Liver (tissue), 9 donors: ENCODE measurements around the gene NPEPL1. TPM values are rescaled to one million over a fixed set of nuclear protein-coding genes. Genes with fewer than 3 reads are reported as not detected.

ENCODE experiments used
- DNase-seq: peaks from one replicate; pipeline ENCODE4 v3.0.0-alpha.2; 2017; ENCODE audit warnings: low spot score
- H3K27ac ChIP-seq, 2 donors: one replicate each; pipeline ENCODE4 v1.7.0; 2013; ENCODE audit warnings: inconsistent platforms in 2 of 2, low read length in 2 of 2, control low read depth in 1 of 2, low read depth in 1 of 2, mild to moderate bottlenecking in 1 of 2
- H3K27me3 ChIP-seq, 4 donors: one replicate each; pipeline versions ENCODE4 v1.6.1 to v1.7.0; 2013; ENCODE audit warnings: low read length in 3 of 4, inconsistent platforms in 1 of 4, mild to moderate bottlenecking in 1 of 4, moderate library complexity in 1 of 4; ENCODE audit not compliant: control insufficient read depth in 4 of 4, insufficient read depth in 4 of 4
- H3K36me3 ChIP-seq, 4 donors: one replicate each; pipeline versions ENCODE4 v1.6.1 to v1.7.0; 2013; ENCODE audit warnings: low read length in 3 of 4, mild to moderate bottlenecking in 3 of 4, low read depth in 1 of 4, moderate library complexity in 1 of 4; ENCODE audit not compliant: control insufficient read depth in 4 of 4, insufficient read depth in 3 of 4
- H3K4me1 ChIP-seq, 4 donors: one replicate each; pipeline versions ENCODE4 v1.6.1 to v1.7.0; 2013; ENCODE audit warnings: low read length in 3 of 4, mild to moderate bottlenecking in 3 of 4, moderate library complexity in 1 of 4; ENCODE audit not compliant: control insufficient read depth in 4 of 4, insufficient read depth in 4 of 4
- H3K4me3 ChIP-seq, 3 donors: one replicate each; pipeline versions ENCODE4 v1.6.1 to v1.7.0; 2013; ENCODE audit warnings: low read length in 3 of 3, control low read depth in 1 of 3, low read depth in 1 of 3, mild to moderate bottlenecking in 1 of 3
- H3K9ac ChIP-seq, 2 donors: one replicate each; pipeline ENCODE4 v1.7.0; 2013; ENCODE audit warnings: low read length in 2 of 2, mild to moderate bottlenecking in 2 of 2, moderate library complexity in 2 of 2, control low read depth in 1 of 2, low read depth in 1 of 2
- H3K9me3 ChIP-seq, 4 donors: one replicate each; pipeline versions ENCODE4 v1.6.1 to v1.7.0; 2013; ENCODE audit warnings: low read length in 3 of 4; ENCODE audit not compliant: control insufficient read depth in 4 of 4
- ATF3 ChIP-seq: IDR thresholded peaks from 2 replicates; pipeline ENCODE4 v1.6.1; 2016; ENCODE audit warnings: antibody characterized with exemption
- CTCF ChIP-seq: fragments of 150-350 bp; IDR thresholded peaks from 2 replicates; pipeline ENCODE4 v1.5.1; 2017; ENCODE audit warnings: improper control_type of control experiment, low read depth, low read length; ENCODE audit not compliant: missing input control
- EGR1 ChIP-seq, 2 donors: IDR thresholded peaks; 2 replicates each; pipeline ENCODE4 v1.6.1; 2016 to 2018; ENCODE audit warnings: antibody characterized with exemption in 2 of 2, low read depth in 2 of 2
- FOXA1 ChIP-seq: IDR thresholded peaks from 2 replicates; pipeline ENCODE4 v1.6.1; 2016; ENCODE audit warnings: antibody characterized with exemption
- FOXA2 ChIP-seq: IDR thresholded peaks from 2 replicates; pipeline ENCODE4 v1.6.1; 2016; ENCODE audit warnings: antibody characterized with exemption
- GABPA ChIP-seq, 2 donors: IDR thresholded peaks in 1 of 2; conservative IDR thresholded peaks in 1 of 2; 2 replicates each; pipeline ENCODE4 v1.6.1; 2016; ENCODE audit warnings: antibody characterized with exemption in 2 of 2, mild to moderate bottlenecking in 1 of 2, moderate library complexity in 1 of 2
- HNF4A ChIP-seq, 2 donors: conservative IDR thresholded peaks; 2 replicates each; pipeline ENCODE4 v1.6.1; 2016; ENCODE audit warnings: antibody characterized with exemption in 2 of 2, mild to moderate bottlenecking in 2 of 2
- HNF4G ChIP-seq: IDR thresholded peaks from 2 replicates; pipeline ENCODE4 v1.6.1; 2016; ENCODE audit warnings: antibody characterized with exemption
- JUND ChIP-seq, 2 donors: IDR thresholded peaks; 2 replicates each; pipeline ENCODE4 v1.6.1; 2016; ENCODE audit warnings: antibody characterized with exemption in 2 of 2
- MAX ChIP-seq: IDR thresholded peaks from 2 replicates; pipeline ENCODE4 v1.6.1; 2016; ENCODE audit warnings: antibody characterized with exemption
- NR2F2 ChIP-seq: IDR thresholded peaks from 2 replicates; pipeline ENCODE4 v1.6.1; 2016; ENCODE audit warnings: antibody characterized with exemption
- RAD21 ChIP-seq, 2 donors: IDR thresholded peaks; 2 replicates each; pipeline ENCODE4 v1.6.1; 2016; ENCODE audit warnings: antibody characterized with exemption in 2 of 2, mild to moderate bottlenecking in 2 of 2
- REST ChIP-seq: IDR thresholded peaks from 2 replicates; pipeline ENCODE4 v1.6.1; 2016; ENCODE audit warnings: antibody characterized with exemption, mild to moderate bottlenecking
- RXRA ChIP-seq, 2 donors: IDR thresholded peaks; 2 replicates each; pipeline ENCODE4 v1.6.1; 2017 to 2018; ENCODE audit warnings: antibody characterized with exemption in 2 of 2, mild to moderate bottlenecking in 1 of 2
- SP1 ChIP-seq: IDR thresholded peaks from 2 replicates; pipeline ENCODE4 v1.6.1; 2018; ENCODE audit warnings: antibody characterized with exemption, mild to moderate bottlenecking
- TAF1 ChIP-seq: conservative IDR thresholded peaks from 2 replicates; pipeline ENCODE4 v1.6.1; 2016; ENCODE audit warnings: antibody characterized with exemption, mild to moderate bottlenecking
- YY1 ChIP-seq: IDR thresholded peaks from 2 replicates; pipeline ENCODE4 v1.6.1; 2016; ENCODE audit warnings: antibody characterized with exemption, mild to moderate bottlenecking
- WGBS: extraction: QIAGEN DNeasy Blood & Tissue Kit; methylation state at CpG from one replicate; pipeline ENCODE4 v1.1.7; 2013; 5-methylcytosine and 5-hydroxymethylcytosine counted together
- polyA plus RNA-seq, 2 donors: library from polyadenylated mRNA; stranded (reverse) in 1 of 2; unstranded in 1 of 2; fragments of 200-250 nt in 1 of 2; fragments of >200 nt in 1 of 2; fragmentation: Nextera tagmentation in 1 of 2; extraction: Ambion mirVana in 1 of 2; gene quantifications; one replicate each; pipeline versions ENCODE4 v1.2.1 to v1.2.3, GENCODE V29; 2013 to 2015
- total RNA-seq, 2 donors: library from RNA; depleted of rRNA; stranded (reverse); fragments of >200 nt; gene quantifications; one replicate each; pipeline ENCODE4 v1.2.3, GENCODE V29; 2014
- donor health status: healthy.
- donor health status: healthy.
- donor health status: healthy.
- donor health status: healthy.
- donor health status: healthy.

NPEPL1 gene
- total and polyA plus RNA-seq, 4 donors, result 8.0 to 13.3 (median 10.9) TPM

- TF ChIP-seq EGR1 (IDR thresholded peaks at IDR 0.05; ENCODE audit: low read depth in 2 of 2), result no peak
- WGBS, result 70% methylated on average over 11 of the region's 11 CpGs
Observed at GRCh38 chr20:58746620-58747019, 54.0 kb downstream of the NPEPL1 start.

GRCh38 chr20:58747211-58747610 is 54.6 kb downstream of the NPEPL1 start:
- 64% methylated on average over 8 of the region's 8 CpGs for WGBS
- Histone ChIP-seq H3K27me3 (peaks cover 0 to 3% (median 0%) of the 10 kb centered on the region in 4 donors), H3K27ac (no peak overlapping the region), H3K36me3 (no peaks in the 10 kb centered on the region), H3K4me3 (no peak overlapping the region), H3K9me3 (no peaks in the 10 kb centered on the region), H3K4me1 (no peaks in the 10 kb centered on the region), H3K9ac (no peak overlapping the region)
- no peak for DNase-seq
- TF ChIP-seq NR2F2 (peak; percentile 17), REST (no peak), ATF3 (no peak), YY1 (no peak), RXRA (IDR thresholded peaks at IDR 0.05) (no peak), SP1 (no peak), MAX (no peak), HNF4G (no peak)

More at GRCh38 chr20:58746620-58747019, 54.0 kb downstream of the NPEPL1 start:
- no peak overlapping the region for H3K9ac ChIP-seq
- no peaks in the 10 kb centered on the region for H3K36me3 ChIP-seq
- H3K9me3 ChIP-seq, result no peaks in the 10 kb centered on the region
- no peak for DNase-seq
- no peak overlapping the region for H3K4me3 ChIP-seq
- H3K4me1 ChIP-seq, result no peaks in the 10 kb centered on the region
- H3K27ac ChIP-seq, result no peak overlapping the region
- H3K27me3 ChIP-seq, result peaks cover 0 to 3% (median 0%) of the 10 kb centered on the region in 4 donors

- Histone ChIP-seq H3K27ac (no peak overlapping the region), H3K4me1 (peaks cover 0 to 2% (median 0%) of the 10 kb centered on the region in 4 donors), H3K9me3 (no peaks in the 10 kb centered on the region), H3K9ac (no peak overlapping the region), H3K4me3 (no peak overlapping the region), H3K36me3 (no peaks in the 10 kb centered on the region), H3K27me3 (peaks cover 0 to 3% (median 0%) of the 10 kb centered on the region in 4 donors)
- 46% methylated on average over 3 of the region's 3 CpGs for WGBS
- DNase-seq, result no peak
- no peak for TF ChIP-seq EGR1 (IDR thresholded peaks at IDR 0.05; ENCODE audit: low read depth in 2 of 2)
- no peak for TF ChIP-seq HNF4G
- TF ChIP-seq NR2F2, result no peak
- TF ChIP-seq MAX, result no peak
- TF ChIP-seq FOXA2, result no peak
- no peak for TF ChIP-seq SP1
- TF ChIP-seq HNF4A (conservative IDR thresholded peaks at IDR 0.05), result no peak
- TF ChIP-seq RAD21 (IDR thresholded peaks at IDR 0.05), result no peak
- no peak for TF ChIP-seq YY1
- no peak for TF ChIP-seq RXRA (IDR thresholded peaks at IDR 0.05)
- no peak for TF ChIP-seq CTCF
- no peak for TF ChIP-seq JUND (IDR thresholded peaks at IDR 0.05)
- TF ChIP-seq TAF1, result no peak
- no peak for TF ChIP-seq REST
- TF ChIP-seq FOXA1, result no peak
- TF ChIP-seq GABPA (IDR thresholded peaks at IDR 0.05 in 1 of 2, conservative IDR thresholded peaks at IDR 0.05 in 1 of 2), result no peak
- no peak for TF ChIP-seq ATF3
Observed at GRCh38 chr20:58748618-58749017, 56.0 kb downstream of the NPEPL1 start.
